ACC112 (cell line): Measurements from ENCODE around the gene DCAF11.

Source experiments
- H2AFZ ChIP-seq: fragments of 200-600 bp; sonication (generic); one replicate; pipeline ENCODE4 v1.6.0; 2017; ENCODE audit warnings: antibody characterized with exemption, low read length; ENCODE audit not compliant: unreplicated experiment
- H3K27ac ChIP-seq: fragments of 200-600 bp; sonication (generic); 2 replicates; pipeline ENCODE4 v1.5.1; 2014; ENCODE audit warnings: low read depth, mild to moderate bottlenecking, antibody characterized with exemption, low read length, moderate library complexity
- H3K27me3 ChIP-seq: fragments of 200-600 bp; sonication (generic); 2 replicates; pipeline ENCODE4 v1.6.1; 2014; ENCODE audit warnings: mild to moderate bottlenecking, antibody characterized with exemption, low read length, moderate library complexity, mixed read lengths; ENCODE audit not compliant: insufficient read depth
- H3K36me3 ChIP-seq: fragments of 200-600 bp; sonication (generic); 2 replicates; pipeline ENCODE4 v1.6.1; 2016; ENCODE audit warnings: mild to moderate bottlenecking, antibody characterized with exemption, low read length, moderate library complexity, mixed read lengths; ENCODE audit not compliant: insufficient read depth
- H3K4me1 ChIP-seq: fragments of 200-600 bp; sonication (generic); one replicate; pipeline ENCODE4 v1.6.1; 2016; ENCODE audit warnings: low read length, mixed read lengths; ENCODE audit not compliant: insufficient read depth, unreplicated experiment, control insufficient read depth
- H3K4me3 ChIP-seq: fragments of 200-600 bp; sonication (generic); 2 replicates; pipeline ENCODE4 v1.5.1; 2014; ENCODE audit warnings: mild to moderate bottlenecking, low read depth, low read length
- H3K79me2 ChIP-seq: fragments of 200-600 bp; sonication (generic); one replicate; pipeline ENCODE4 v1.6.0; 2016; ENCODE audit warnings: low read length; ENCODE audit not compliant: control insufficient read depth, unreplicated experiment, insufficient read depth

DCAF11 gene

DNA sequence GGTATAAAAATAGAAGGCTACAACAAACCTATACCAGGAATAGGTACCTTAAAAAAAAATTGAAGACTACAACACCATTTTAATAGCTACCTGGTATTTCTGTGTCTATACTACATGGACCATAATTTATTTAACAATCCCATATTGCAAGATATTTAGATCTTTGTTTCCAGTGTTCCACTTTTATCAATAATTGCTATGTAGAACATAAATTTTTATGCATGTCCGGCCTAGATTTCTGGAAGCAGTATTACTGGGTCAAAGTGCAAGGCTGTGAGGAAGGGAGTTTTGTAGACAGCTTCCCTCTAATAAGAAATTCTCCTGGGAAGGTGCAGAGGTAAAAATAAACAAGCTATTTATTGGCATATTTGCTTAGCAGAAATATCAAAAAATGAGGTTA lies 4.1 kb upstream of the DCAF11 start:
- Histone ChIP-seq H2AFZ (no peak overlapping the region), H3K27ac (no peak overlapping the region), H3K4me3 (no peak overlapping the region), H3K27me3 (no peaks in the 10 kb centered on the region), H3K79me2 (no peaks in the 10 kb centered on the region), H3K36me3 (no peaks in the 10 kb centered on the region), H3K4me1 (peaks cover 11% of the 10 kb centered on the region)

DNA sequence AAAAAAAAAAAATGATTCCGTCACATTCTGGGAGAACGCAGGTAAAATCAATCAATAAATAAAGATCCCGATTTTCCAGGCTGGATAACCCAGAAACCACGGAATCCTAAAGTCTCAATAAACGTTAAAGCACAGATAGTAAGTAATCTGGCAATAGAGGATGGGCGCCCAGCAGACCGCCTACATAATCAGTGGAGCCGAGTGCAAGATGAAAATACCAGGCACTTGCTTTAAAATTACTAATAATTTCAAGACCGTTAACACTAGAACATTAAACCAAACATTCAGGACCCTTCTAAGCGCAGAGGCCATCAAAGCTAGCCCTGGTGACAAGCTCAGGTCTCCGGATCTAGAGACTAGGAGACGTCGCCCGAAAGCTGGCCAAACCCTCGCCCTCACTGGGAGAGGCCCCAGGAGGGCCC lies 1.2 kb upstream of the DCAF11 start:
- Histone ChIP-seq H3K4me1 (peaks cover 6% of the 10 kb centered on the region), H3K27me3 (no peaks in the 10 kb centered on the region), H3K36me3 (no peaks in the 10 kb centered on the region; the same call in 1 of the 2 replicates), H2AFZ (peak overlapping the region; percentile 55), H3K27ac (peak overlapping the region; percentile 89), H3K4me3 (peak overlapping the region; percentile 91), H3K79me2 (no peaks in the 10 kb centered on the region)

DNA sequence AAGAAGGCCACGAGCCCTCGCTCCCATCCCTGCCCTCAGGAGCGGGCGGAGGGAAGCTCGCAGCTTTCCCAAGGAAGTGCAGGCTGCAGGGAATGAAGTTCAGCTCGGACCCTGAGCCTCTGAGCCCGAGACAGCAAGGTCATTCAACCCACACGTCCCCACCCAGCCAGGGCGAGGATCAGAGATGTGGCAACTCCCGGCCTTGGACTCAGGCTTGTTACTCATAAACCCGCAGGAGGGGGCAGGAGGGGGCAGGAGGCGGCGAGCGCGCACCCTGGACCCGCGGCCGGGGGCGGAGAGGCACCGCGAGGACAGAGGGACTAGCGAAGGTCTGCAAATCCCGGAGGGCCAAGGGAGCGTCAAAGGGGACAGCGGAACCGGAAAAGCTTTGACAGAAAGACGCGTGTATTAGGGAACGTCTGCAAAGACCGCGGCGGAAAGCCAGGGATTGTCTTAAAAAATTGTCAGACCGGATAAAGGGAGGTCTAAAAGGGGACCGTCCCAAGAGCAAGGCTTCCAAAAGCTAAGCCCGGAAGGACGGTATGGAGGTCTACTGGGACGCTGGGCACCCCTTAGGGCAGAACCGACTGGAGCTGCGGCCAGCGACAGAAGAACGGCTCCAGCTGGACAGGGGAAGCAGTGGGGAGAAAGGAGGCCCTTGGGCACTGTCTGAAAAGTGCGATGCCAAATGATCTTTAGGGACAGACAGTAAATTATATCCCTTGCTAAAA lies 611 bp upstream of the DCAF11 start:
- Histone ChIP-seq H3K4me1 (peaks cover 6% of the 10 kb centered on the region), H2AFZ (peak overlapping the region; percentile 55), H3K79me2 (no peaks in the 10 kb centered on the region), H3K36me3 (no peaks in the 10 kb centered on the region; the same call in 1 of the 2 replicates), H3K27me3 (no peaks in the 10 kb centered on the region), H3K4me3 (peak overlapping the region; percentile 91), H3K27ac (peak overlapping the region; percentile 89)

DNA sequence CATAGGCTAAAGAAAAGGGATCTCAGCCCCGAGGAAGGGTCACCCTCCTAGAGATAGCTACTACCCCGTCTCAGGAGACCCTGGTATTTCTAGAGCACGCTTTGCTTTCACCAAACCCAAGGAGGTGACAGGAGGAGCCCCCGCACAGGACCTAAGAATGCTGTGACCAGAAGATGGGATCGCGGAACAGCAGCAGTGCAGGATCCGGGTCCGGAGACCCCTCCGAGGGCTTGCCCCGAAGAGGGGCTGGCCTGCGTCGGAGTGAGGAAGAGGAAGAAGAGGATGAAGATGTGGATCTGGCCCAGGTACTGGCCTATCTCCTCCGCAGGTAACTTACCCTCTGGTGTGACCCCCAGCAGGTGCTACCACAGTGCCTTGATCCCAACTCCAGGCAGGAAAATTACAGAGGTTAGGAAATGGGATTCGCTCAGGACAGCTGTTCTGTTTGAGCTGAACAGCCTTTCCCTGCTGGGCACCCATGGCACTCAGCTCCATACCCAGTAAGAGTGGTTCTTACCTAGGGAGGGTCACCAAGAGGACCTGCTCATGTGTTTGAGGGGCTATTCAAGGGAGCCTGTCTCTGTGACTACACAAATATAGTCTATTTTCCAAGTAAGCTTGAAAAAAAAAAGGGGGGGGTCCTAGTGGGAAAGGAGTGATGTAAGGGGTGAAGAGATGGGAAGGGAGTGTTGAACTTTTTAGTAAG lies 998 bp downstream of the DCAF11 start:
- H3K36me3 ChIP-seq, result no peaks in the 10 kb centered on the region; the same call in 1 of the 2 replicates
- H3K4me1 ChIP-seq, result peaks cover 6% of the 10 kb centered on the region
- peak overlapping the region; percentile 91 for H3K4me3 ChIP-seq
- peak overlapping the region; percentile 91 for H2AFZ ChIP-seq
- no peaks in the 10 kb centered on the region for H3K27me3 ChIP-seq
- no peak overlapping the region for H3K27ac ChIP-seq
- no peaks in the 10 kb centered on the region for H3K79me2 ChIP-seq

DNA sequence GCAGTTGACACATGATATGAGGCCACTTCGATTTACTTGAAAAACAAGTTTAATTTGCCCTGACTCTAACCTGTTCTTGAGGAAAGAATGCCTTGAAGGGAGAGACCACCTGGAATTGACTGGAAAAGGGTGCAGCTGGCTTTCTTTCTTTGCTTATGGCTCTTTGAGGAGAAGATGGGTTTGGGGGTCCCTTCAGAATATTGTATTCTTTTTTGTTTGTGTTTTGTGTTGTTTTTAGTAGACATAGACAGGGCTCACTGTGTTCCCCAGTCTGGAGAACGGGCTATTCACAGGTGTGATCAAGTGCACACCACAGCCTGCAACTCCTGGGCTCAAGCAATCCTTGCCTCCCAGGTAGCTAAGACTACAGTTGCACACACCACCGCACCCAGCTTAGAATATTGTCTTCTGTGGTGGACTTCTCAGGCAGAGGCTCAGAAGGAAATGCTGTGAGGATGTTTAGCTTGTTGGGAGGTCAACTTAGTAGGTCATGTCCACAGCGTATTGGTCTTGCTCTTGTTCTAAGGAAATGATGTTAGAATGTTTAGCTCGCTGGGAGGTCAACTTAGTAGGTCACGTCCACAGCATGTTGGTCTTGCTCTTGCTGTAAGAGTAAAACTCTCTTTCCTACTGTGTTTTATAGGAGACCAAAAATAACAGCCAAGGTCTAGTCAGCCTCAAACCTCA lies 1.7 kb downstream of the DCAF11 start:
- peak overlapping the region; percentile 91; the same call in 1 of the 2 replicates for H3K4me3 ChIP-seq
- no peaks in the 10 kb centered on the region for H3K79me2 ChIP-seq
- H3K4me1 ChIP-seq, result peaks cover 6% of the 10 kb centered on the region
- no peak overlapping the region for H3K27ac ChIP-seq
- H3K27me3 ChIP-seq, result no peaks in the 10 kb centered on the region
- no peak overlapping the region for H2AFZ ChIP-seq
- H3K36me3 ChIP-seq, result no peaks in the 10 kb centered on the region; the same call in 1 of the 2 replicates

DNA sequence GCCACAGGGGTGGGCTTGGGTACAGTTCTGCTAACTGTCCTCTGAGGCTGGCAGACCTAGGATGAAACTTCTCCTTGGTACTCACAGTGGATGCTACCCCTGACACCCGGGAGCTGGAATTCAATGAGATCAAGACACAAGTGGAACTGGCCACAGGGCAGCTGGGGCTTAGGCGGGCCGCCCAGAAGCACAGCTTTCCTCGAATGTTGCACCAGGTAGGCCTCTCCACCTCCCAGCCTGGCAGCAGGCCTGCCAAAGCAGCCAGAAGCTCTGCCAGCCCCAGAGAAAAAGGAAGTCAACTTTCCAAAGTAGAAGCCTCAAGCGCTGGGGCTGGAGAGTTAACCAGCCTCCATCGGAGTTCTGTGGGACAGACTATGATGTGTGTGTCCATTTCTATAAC lies 2.6 kb downstream of the DCAF11 start:
- H3K27me3 ChIP-seq, result no peaks in the 10 kb centered on the region
- no peak overlapping the region for H3K27ac ChIP-seq
- H3K36me3 ChIP-seq, result no peaks in the 10 kb centered on the region; the same call in 1 of the 2 replicates
- H3K4me3 ChIP-seq, result no peak overlapping the region
- H3K79me2 ChIP-seq, result no peaks in the 10 kb centered on the region
- H3K4me1 ChIP-seq, result peaks cover 6% of the 10 kb centered on the region
- H2AFZ ChIP-seq, result no peak overlapping the region

DNA sequence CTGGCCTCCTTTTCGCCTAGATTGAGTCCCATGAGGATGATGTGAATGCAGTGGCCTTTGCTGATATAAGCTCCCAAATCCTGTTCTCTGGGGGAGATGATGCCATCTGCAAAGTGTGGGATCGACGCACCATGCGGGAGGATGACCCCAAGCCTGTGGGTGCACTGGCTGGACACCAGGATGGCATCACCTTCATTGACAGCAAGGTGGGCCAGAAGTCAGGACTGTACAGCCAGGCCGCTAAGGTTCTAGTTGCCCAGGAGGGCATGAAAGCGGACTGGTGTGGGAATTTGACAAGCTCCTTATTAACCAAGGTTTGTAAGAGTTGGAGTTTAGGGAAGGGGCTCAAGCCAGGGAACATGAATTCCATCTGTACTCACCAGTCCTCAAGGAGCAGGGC lies 5.1 kb downstream of the DCAF11 start:
- H3K27me3 ChIP-seq, result no peaks in the 10 kb centered on the region
- H3K27ac ChIP-seq, result no peak overlapping the region
- peaks cover 6% of the 10 kb centered on the region for H3K4me1 ChIP-seq
- no peaks in the 10 kb centered on the region for H3K79me2 ChIP-seq
- H2AFZ ChIP-seq, result no peak overlapping the region
- no peak overlapping the region for H3K4me3 ChIP-seq
- no peaks in the 10 kb centered on the region; the same call in 1 of the 2 replicates for H3K36me3 ChIP-seq

DNA sequence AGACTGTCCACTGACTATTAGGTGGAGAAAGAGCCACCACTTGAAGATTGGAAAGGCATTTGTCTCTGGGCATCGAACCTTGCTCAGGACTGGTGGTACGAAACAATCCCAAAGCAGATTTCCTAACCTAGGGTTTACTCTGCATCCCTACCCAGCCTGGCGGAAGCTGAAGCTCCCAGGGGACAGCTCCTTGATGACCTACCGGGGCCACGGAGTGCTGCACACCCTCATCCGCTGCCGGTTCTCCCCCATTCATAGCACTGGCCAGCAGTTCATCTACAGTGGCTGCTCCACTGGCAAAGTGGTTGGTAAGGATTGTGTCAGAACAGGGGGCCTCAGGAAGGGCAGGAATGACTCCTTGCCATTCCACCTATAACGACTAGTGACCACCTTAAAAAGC lies 6.6 kb downstream of the DCAF11 start:
- no peak overlapping the region for H3K4me3 ChIP-seq
- H3K4me1 ChIP-seq, result no peaks in the 10 kb centered on the region
- no peaks in the 10 kb centered on the region; the same call in 1 of the 2 replicates for H3K36me3 ChIP-seq
- no peaks in the 10 kb centered on the region for H3K79me2 ChIP-seq
- no peak overlapping the region for H2AFZ ChIP-seq
- H3K27ac ChIP-seq, result no peak overlapping the region
- H3K27me3 ChIP-seq, result no peaks in the 10 kb centered on the region

DNA sequence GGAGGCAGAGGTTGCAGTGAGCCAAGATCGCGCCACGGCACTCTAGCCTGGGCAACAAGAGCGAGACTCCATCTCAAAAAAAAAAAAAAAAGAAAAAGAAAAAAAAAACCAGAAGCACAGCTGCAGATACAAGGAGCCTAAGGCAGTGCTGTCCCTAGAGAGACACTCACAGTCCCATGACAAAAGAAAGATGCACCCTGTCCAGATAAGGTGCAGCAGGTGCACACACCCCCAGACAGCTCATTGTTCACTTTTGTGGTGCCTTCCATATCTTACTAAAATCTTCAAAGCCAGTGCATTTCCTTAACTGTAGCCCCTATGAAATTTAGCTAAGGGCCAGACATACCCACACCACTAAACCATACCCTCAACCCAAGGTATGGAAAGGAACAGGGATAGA lies 7.8 kb downstream of the DCAF11 start:
- H2AFZ ChIP-seq, result no peak overlapping the region
- no peaks in the 10 kb centered on the region; the same call in 1 of the 2 replicates for H3K36me3 ChIP-seq
- H3K27ac ChIP-seq, result no peak overlapping the region
- H3K27me3 ChIP-seq, result no peaks in the 10 kb centered on the region
- no peaks in the 10 kb centered on the region for H3K4me1 ChIP-seq
- no peaks in the 10 kb centered on the region for H3K79me2 ChIP-seq
- no peak overlapping the region for H3K4me3 ChIP-seq

DNA sequence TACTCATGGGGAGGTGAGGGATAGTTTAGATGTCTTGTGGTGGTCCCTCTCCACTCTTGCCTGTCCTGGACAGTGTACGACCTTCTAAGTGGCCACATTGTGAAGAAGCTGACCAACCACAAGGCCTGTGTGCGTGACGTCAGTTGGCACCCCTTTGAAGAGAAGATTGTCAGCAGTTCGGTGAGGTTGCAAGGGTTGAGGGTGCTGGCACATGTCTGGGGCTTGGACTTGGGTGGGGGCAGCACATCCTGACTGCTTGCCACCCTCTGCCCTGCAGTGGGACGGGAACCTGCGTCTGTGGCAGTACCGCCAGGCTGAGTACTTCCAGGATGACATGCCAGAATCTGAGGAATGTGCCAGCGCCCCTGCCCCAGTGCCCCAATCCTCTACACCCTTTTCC lies 8.3 kb downstream of the DCAF11 start:
- no peak overlapping the region for H3K27ac ChIP-seq
- H3K36me3 ChIP-seq, result no peaks in the 10 kb centered on the region; the same call in 1 of the 2 replicates

More for the DNA sequence above, 8.3 kb downstream of the DCAF11 start:
- no peak overlapping the region for H3K4me3 ChIP-seq
- H3K27me3 ChIP-seq, result no peaks in the 10 kb centered on the region
- H3K4me1 ChIP-seq, result no peaks in the 10 kb centered on the region
- H3K79me2 ChIP-seq, result no peaks in the 10 kb centered on the region
- no peak overlapping the region for H2AFZ ChIP-seq
